HG02938 (cell line): ENCODE measurements around the gene FAXDC2.

Experiments
- ATAC-seq: cut with Tn5 transposase; IDR thresholded peaks from one replicate; pipeline ENCODE4 v1.9.1; 2021; ENCODE audit warnings: mild to moderate bottlenecking, moderate library complexity; ENCODE audit not compliant: unreplicated experiment

The FAXDC2 gene

GRCh38 chr5:154802050-154802449 is 48.4 kb downstream of the FAXDC2 start:
- no peak for ATAC-seq

- ATAC-seq = no peak
These were observed 49.3 kb downstream of the FAXDC2 start for GRCh38 chr5:154801083-154801482.

GRCh38 chr5:154800582-154800981 is 49.8 kb downstream of the FAXDC2 start:
- ATAC-seq = no peak

GRCh38 chr5:154797762-154798161 is 52.6 kb downstream of the FAXDC2 start:
- no peak for ATAC-seq

- ATAC-seq = no peak
These were observed 55.2 kb downstream of the FAXDC2 start for GRCh38 chr5:154795235-154795596.

GRCh38 chr5:154794525-154795234 is 55.7 kb downstream of the FAXDC2 start:
- ATAC-seq = no peak

GRCh38 chr5:154793599-154794524 is 56.5 kb downstream of the FAXDC2 start:
- no peak for ATAC-seq

- peak; percentile 79 for ATAC-seq
These were observed 58.9 kb downstream of the FAXDC2 start for GRCh38 chr5:154791535-154791934.

- no peak for ATAC-seq
These were observed 62.2 kb downstream of the FAXDC2 start for GRCh38 chr5:154788212-154788611.

- no peak for ATAC-seq
These were observed 64.0 kb downstream of the FAXDC2 start for GRCh38 chr5:154786414-154786813.

- ATAC-seq = no peak
These were observed 65.5 kb downstream of the FAXDC2 start for GRCh38 chr5:154784856-154785255.

GRCh38 chr5:154783774-154784460 is 66.5 kb downstream of the FAXDC2 start:
- ATAC-seq = peak; percentile 59

- ATAC-seq = no peak
These were observed 67.4 kb downstream of the FAXDC2 start for GRCh38 chr5:154782812-154783592.

- no peak for ATAC-seq
These were observed 68.1 kb downstream of the FAXDC2 start for GRCh38 chr5:154782326-154782725.

- ATAC-seq = no peak
These were observed 70.3 kb downstream of the FAXDC2 start for GRCh38 chr5:154780128-154780527.

- no peak for ATAC-seq
These were observed 71.3 kb downstream of the FAXDC2 start for GRCh38 chr5:154779105-154779504.

- ATAC-seq = no peak
These were observed 71.9 kb downstream of the FAXDC2 start for GRCh38 chr5:154778534-154778933.

GRCh38 chr5:154776167-154776566 is 74.2 kb downstream of the FAXDC2 start:
- ATAC-seq = no peak

- ATAC-seq = no peak
These were observed 77.1 kb downstream of the FAXDC2 start for GRCh38 chr5:154773326-154773725.

GRCh38 chr5:154771383-154771901 is 79.0 kb downstream of the FAXDC2 start:
- no peak for ATAC-seq
